PC-9 (cell line): ENCODE data around the gene CACNB1. TPM values are rescaled to one million over a fixed set of nuclear protein-coding genes. Genes with fewer than 3 reads are reported as not detected.

Source experiments
- BruUV-seq: library from RNA; stranded (reverse); fragments of 400-500 nt; replicated peaks from 2 replicates; lab custom pipeline; 2021; lab: Mats Ljungman, UMichigan
- CTCF ChIA-PET: fragments of 300-600 bp; sonication (Branson Sonifier 250); formaldehyde crosslinking; loops from one replicate; lab custom pipeline; 2022; ENCODE audit warnings: antibody characterized with exemption; lab: Charles Lee
- POLR2A ChIA-PET: fragments of 300-600 bp; sonication (Branson Sonifier 250); formaldehyde crosslinking; loops from one replicate; lab custom pipeline; 2022; ENCODE audit warnings: antibody characterized with exemption; ENCODE audit not compliant: unreplicated experiment; lab: Charles Lee
- DNase-seq, 2 experiments: peaks; one replicate each; pipeline versions ENCODE4 v3.0.0 to v3.0.0-alpha.2; 2015 to 2022; ENCODE audit warnings: mixed read lengths in 1 of 2
- H2AFZ ChIP-seq: fragments of 200-600 bp; sonication (generic); 2 replicates; pipeline ENCODE4 v1.8.1; 2017; ENCODE audit warnings: antibody characterized with exemption
- H3F3A ChIP-seq: fragments of 200-600 bp; sonication (generic); 2 replicates; pipeline ENCODE4 v1.8.1; 2017; ENCODE audit warnings: antibody characterized with exemption, mild to moderate bottlenecking, low read depth; ENCODE audit not compliant: insufficient read depth
- H3K27ac ChIP-seq: fragments of 200-600 bp; sonication (generic); 2 replicates; pipeline ENCODE4 v1.6.1; 2016; ENCODE audit warnings: mixed run types
- H3K27me3 ChIP-seq: fragments of 200-600 bp; sonication (generic); 2 replicates; pipeline ENCODE4 v1.6.1; 2016; ENCODE audit warnings: low read depth, mixed run types; ENCODE audit not compliant: insufficient read depth
- H3K36me3 ChIP-seq: fragments of 200-600 bp; sonication (generic); 2 replicates; pipeline ENCODE4 v1.6.1; 2016; ENCODE audit warnings: low read depth, mixed run types
- H3K4me1 ChIP-seq: fragments of 200-600 bp; sonication (generic); replicated peaks from 2 replicates; pipeline ENCODE4 v1.6.1; 2016; ENCODE audit warnings: mixed run types; ENCODE audit not compliant: insufficient read depth
- H3K4me2 ChIP-seq: fragments of 200-600 bp; sonication (generic); 2 replicates; pipeline ENCODE4 v1.6.1; 2017; ENCODE audit warnings: mixed run types
- H3K4me3 ChIP-seq: fragments of 200-600 bp; sonication (generic); 2 replicates; pipeline ENCODE4 v1.6.1; 2016; ENCODE audit warnings: mixed run types
- H3K79me2 ChIP-seq: fragments of 200-600 bp; sonication (generic); 2 replicates; pipeline ENCODE4 v1.6.1; 2017; ENCODE audit warnings: low read depth, mixed run types
- H3K9me2 ChIP-seq: fragments of 200-600 bp; sonication (generic); 2 replicates; pipeline ENCODE4 v1.8.1; 2017; ENCODE audit warnings: mild to moderate bottlenecking; ENCODE audit not compliant: insufficient read depth
- H3K9me3 ChIP-seq: fragments of 200-600 bp; sonication (generic); 2 replicates; pipeline ENCODE4 v1.8.1; 2016; ENCODE audit warnings: low read depth; ENCODE audit not compliant: insufficient read depth
- H4K20me1 ChIP-seq: fragments of 200-600 bp; sonication (generic); 2 replicates; pipeline ENCODE4 v1.8.1; 2017; ENCODE audit not compliant: insufficient read depth
- EZH2 ChIP-seq: fragments of 200-600 bp; sonication (generic); IDR thresholded peaks from 2 replicates; pipeline ENCODE4 v1.8.0; 2017; ENCODE audit warnings: antibody characterized with exemption, low read depth
- intact Hi-C: fragments of 100-400 bp; cut with micrococcal nuclease; formaldehyde crosslinking; loops from one replicate; pipeline ENCODE4 v1.10.0; 2022; ENCODE audit not compliant: unreplicated experiment
- total RNA-seq: library from RNA; stranded (reverse); gene quantifications from 2 replicates; pipeline ENCODE4 v1.2.3, GENCODE V29; 2021
- TF ChIP-seq, protein P1 (sequence below): fragments of 200-600 bp; sonication (generic); conservative IDR thresholded peaks from 2 replicates; pipeline ENCODE4 v1.6.1; 2017; ENCODE audit warnings: mixed run types, antibody characterized with exemption, mild to moderate bottlenecking, moderate library complexity

CACNB1 gene
- total RNA-seq, 1 experiment from 2014 or later, result 21.4 TPM

DNA sequence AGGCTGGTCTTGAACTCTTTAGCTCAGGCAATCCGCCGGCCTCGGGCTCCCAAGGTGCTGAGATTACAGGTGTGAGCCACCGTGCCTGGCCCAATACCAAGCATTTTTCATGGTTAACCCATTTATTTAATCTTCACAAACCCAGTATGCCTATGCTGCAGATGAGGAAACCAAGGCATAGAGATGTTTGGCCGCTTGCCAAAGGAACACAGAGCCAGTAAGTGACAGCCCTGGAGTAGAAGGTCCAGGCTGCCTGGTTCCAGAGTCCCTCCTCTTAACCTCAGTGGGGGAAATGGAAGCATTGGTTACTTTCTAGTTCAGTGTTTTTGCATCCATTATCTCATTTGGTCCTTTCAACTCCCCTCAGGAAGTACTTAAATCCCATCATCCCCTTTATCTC lies 16.2 kb downstream of the CACNB1 start:
- H3K4me1 ChIP-seq, result peaks cover 8% of the 10 kb centered on the region
- ChIA-PET POLR2A (no interaction called here), CTCF (no interaction called here)
- no peaks in the 10 kb centered on the region for H3K9me3 ChIP-seq
- H3K27me3 ChIP-seq, result no peaks in the 10 kb centered on the region
- no peaks in the 10 kb centered on the region for H3K79me2 ChIP-seq
- no peak overlapping the region for H3K4me2 ChIP-seq
- H3K4me3 ChIP-seq, result no peak overlapping the region
- peaks cover 9% of the 10 kb centered on the region for H3F3A ChIP-seq
- no peak overlapping the region for H2AFZ ChIP-seq
- DNase-seq, result no peak
- no peaks in the 10 kb centered on the region for H3K9me2 ChIP-seq
- H3K36me3 ChIP-seq, result no peaks in the 10 kb centered on the region
- TF ChIP-seq EZH2, result no peak
- TF ChIP-seq, protein P1, sequence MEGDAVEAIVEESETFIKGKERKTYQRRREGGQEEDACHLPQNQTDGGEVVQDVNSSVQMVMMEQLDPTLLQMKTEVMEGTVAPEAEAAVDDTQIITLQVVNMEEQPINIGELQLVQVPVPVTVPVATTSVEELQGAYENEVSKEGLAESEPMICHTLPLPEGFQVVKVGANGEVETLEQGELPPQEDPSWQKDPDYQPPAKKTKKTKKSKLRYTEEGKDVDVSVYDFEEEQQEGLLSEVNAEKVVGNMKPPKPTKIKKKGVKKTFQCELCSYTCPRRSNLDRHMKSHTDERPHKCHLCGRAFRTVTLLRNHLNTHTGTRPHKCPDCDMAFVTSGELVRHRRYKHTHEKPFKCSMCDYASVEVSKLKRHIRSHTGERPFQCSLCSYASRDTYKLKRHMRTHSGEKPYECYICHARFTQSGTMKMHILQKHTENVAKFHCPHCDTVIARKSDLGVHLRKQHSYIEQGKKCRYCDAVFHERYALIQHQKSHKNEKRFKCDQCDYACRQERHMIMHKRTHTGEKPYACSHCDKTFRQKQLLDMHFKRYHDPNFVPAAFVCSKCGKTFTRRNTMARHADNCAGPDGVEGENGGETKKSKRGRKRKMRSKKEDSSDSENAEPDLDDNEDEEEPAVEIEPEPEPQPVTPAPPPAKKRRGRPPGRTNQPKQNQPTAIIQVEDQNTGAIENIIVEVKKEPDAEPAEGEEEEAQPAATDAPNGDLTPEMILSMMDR, result no peak
- intact Hi-C loops, result no loop called here
- no peaks in the 10 kb centered on the region for H4K20me1 ChIP-seq
- BruUV-seq, result TSS peak; percentile 21
- H3K27ac ChIP-seq, result no peak overlapping the region

DNA sequence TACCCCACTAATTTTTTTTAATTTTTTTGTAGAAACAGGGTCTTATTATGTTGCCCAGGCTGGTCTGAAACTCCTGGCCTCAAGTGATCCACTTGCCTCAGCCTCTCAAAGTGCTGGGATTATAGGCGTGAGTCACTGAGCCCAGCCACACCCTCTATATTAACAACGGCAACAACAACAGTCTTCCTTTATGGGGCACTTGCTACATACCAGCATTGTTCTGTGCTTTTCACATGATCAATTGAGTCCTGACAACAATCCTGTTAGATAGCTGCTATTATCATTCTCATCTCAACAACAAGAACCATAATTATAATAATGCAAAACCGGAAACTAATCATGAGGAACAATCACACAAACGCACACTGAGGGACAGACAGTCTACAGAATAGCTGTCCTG lies 18.9 kb downstream of the CACNB1 start:
- H3K27ac ChIP-seq, result 0 out of 2 replicates have a peak overlapping the region, but pooled peaks have one; percentile 17
- H2AFZ ChIP-seq, result no peak overlapping the region
- peak; percentile 35 to 74 for DNase-seq

DNA sequence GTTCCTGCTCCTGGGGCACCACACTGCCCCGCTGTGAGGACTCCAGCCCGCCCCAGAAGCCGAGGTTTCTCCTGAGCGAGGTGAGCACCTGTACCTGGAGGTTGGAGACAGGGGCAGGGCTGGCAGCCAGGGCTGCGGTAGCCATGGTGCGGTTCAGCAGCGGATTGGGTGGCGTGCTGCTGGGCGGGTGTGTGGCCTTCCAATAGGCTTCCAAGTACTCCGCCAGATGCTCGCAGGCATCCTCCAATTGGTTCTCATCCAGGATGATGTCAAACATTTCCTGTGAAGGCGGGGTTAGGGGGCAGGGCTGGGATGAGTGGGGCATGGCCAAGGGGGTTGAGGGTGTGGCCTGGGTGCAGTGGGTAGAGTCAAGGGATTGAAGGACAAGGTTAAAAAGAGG lies 20.2 kb downstream of the CACNB1 start:
- Histone ChIP-seq H3K4me2 (no peak overlapping the region), H3K36me3 (no peaks in the 10 kb centered on the region), H3K27ac (no peak overlapping the region), H3K9me3 (no peaks in the 10 kb centered on the region), H3K79me2 (no peaks in the 10 kb centered on the region), H3K27me3 (no peaks in the 10 kb centered on the region), H3F3A (peaks cover 9% of the 10 kb centered on the region), H3K4me1 (peaks cover 8% of the 10 kb centered on the region), H4K20me1 (no peaks in the 10 kb centered on the region), H3K4me3 (no peak overlapping the region), H2AFZ (no peak overlapping the region), H3K9me2 (no peaks in the 10 kb centered on the region)
- ChIA-PET POLR2A (no interaction called here), CTCF (no interaction called here)
- TF ChIP-seq, protein P1, result no peak
- TF ChIP-seq EZH2, result no peak
- intact Hi-C loops, result no loop called here
- no TSS peak for BruUV-seq
- DNase-seq, result no peak

More for the DNA sequence above, 18.9 kb downstream of the CACNB1 start:
- POLR2A ChIA-PET, result no interaction called here
- H3K4me1 ChIP-seq, result peaks cover 8% of the 10 kb centered on the region
- intact Hi-C loops, result no loop called here
- CTCF ChIA-PET, result no interaction called here
- peaks cover 9% of the 10 kb centered on the region for H3F3A ChIP-seq
- no TSS peak for BruUV-seq
- H3K9me3 ChIP-seq, result no peaks in the 10 kb centered on the region
- no peaks in the 10 kb centered on the region for H3K27me3 ChIP-seq
- no peaks in the 10 kb centered on the region for H3K79me2 ChIP-seq
- H4K20me1 ChIP-seq, result no peaks in the 10 kb centered on the region
- TF ChIP-seq, protein P1, result no peak
- TF ChIP-seq EZH2, result no peak
- H3K36me3 ChIP-seq, result no peaks in the 10 kb centered on the region
- no peaks in the 10 kb centered on the region for H3K9me2 ChIP-seq
- peak overlapping the region; percentile 10; the same call in 1 of the 2 replicates for H3K4me2 ChIP-seq
- no peak overlapping the region for H3K4me3 ChIP-seq
